GM10266 (cell line): ENCODE results near the gene GNG11.
"Not testable (repeated sequence)": the region's sequence is repeated elsewhere in the genome, so short reads cannot be mapped to it uniquely, and the experiment has no call there.

Experiments used
- DNase-seq: peaks from one replicate; pipeline ENCODE4 v3.0.0; 2012; ENCODE audit errors: extremely low spot score
- CTCF ChIP-seq: IDR thresholded peaks from 2 replicates; pipeline ENCODE4 v1.5.1; 2012; ENCODE audit warnings: mild to moderate bottlenecking, low read depth; ENCODE audit not compliant: control insufficient read depth, insufficient read depth; ENCODE audit errors: missing control alignments

The GNG11 gene

GRCh38 chr7:93914581-93915066 lies 6.9 kb upstream of the GNG11 start:
- no peak for DNase-seq
- no peak for TF ChIP-seq CTCF

GRCh38 chr7:93915206-93915842 lies 6.2 kb upstream of the GNG11 start:
- not testable (repeated sequence) for DNase-seq

GRCh38 chr7:93915888-93916287 lies 5.6 kb upstream of the GNG11 start:
- not testable (repeated sequence) for DNase-seq

GRCh38 chr7:93916315-93916714 lies 5.2 kb upstream of the GNG11 start:
- not testable (repeated sequence) for DNase-seq

GRCh38 chr7:93920496-93921182 lies 896 bp upstream of the GNG11 start:
- no peak for TF ChIP-seq CTCF
- DNase-seq = no peak

- TF ChIP-seq CTCF = no peak
- no peak for DNase-seq
Measured at GRCh38 chr7:93921186-93921585, 349 bp upstream of the GNG11 start.

- no peak for TF ChIP-seq CTCF
Measured at GRCh38 chr7:93923296-93923695, 1.8 kb downstream of the GNG11 start.

GRCh38 chr7:93923942-93924341 lies 2.4 kb downstream of the GNG11 start:
- TF ChIP-seq CTCF = no peak

More at GRCh38 chr7:93923296-93923695, 1.8 kb downstream of the GNG11 start:
- no peak for DNase-seq

GRCh38 chr7:93926800-93927199 lies 5.3 kb downstream of the GNG11 start:
- TF ChIP-seq CTCF = no peak

More at GRCh38 chr7:93923942-93924341, 2.4 kb downstream of the GNG11 start:
- DNase-seq = no peak

More at GRCh38 chr7:93926800-93927199, 5.3 kb downstream of the GNG11 start:
- DNase-seq = no peak
